Transverse colon (tissue), 4 donors: ENCODE data around the gene TSC22D4. TPM values are rescaled to one million over a fixed set of nuclear protein-coding genes. Genes with fewer than 3 reads are reported as not detected.
"Not testable (repeated sequence)": the region's sequence is repeated elsewhere in the genome, so short reads cannot be mapped to it uniquely, and the experiment has no call there.

ENCODE experiments used
- DNase-seq: peaks from one replicate; pipeline ENCODE4 v3.0.0-alpha.2; 2019
- H3K27ac ChIP-seq, 4 donors: fragments of 200-600 bp; sonication (generic); 2 replicates each; pipeline ENCODE4 v1.5.1; 2016 to 2018; ENCODE audit warnings: inconsistent platforms in 4 of 4
- H3K27me3 ChIP-seq: fragments of 200-600 bp; sonication (generic); 2 replicates; pipeline ENCODE4 v1.5.1; 2017; ENCODE audit warnings: inconsistent platforms
- H3K36me3 ChIP-seq, 4 donors: fragments of 200-600 bp; sonication (generic); 2 replicates each; pipeline ENCODE4 v1.5.1; 2017 to 2019; ENCODE audit warnings: inconsistent platforms in 4 of 4
- H3K4me1 ChIP-seq, 4 donors: fragments of 200-600 bp; sonication (generic); 2 replicates each; pipeline ENCODE4 v1.5.1; 2017 to 2020; ENCODE audit warnings: inconsistent platforms in 4 of 4
- H3K4me3 ChIP-seq, 4 donors: fragments of 200-600 bp; sonication (generic); 1 replicate in 1 of 4; 2 replicates in 3 of 4; pipeline versions ENCODE4 v1.5.1 to v1.6.1; 2017 to 2019; ENCODE audit warnings: inconsistent platforms in 4 of 4
- H3K9me3 ChIP-seq, 2 donors: fragments of 200-600 bp; sonication (generic); 2 replicates each; pipeline ENCODE4 v1.5.1; 2017 to 2019; ENCODE audit warnings: inconsistent platforms in 2 of 2
- CTCF ChIP-seq, 5 experiments: fragments of 200-600 bp in 3 of 5; fragments of 450-650 bp in 2 of 5; sonication (generic) in 3 of 5; IDR thresholded peaks; 1 replicate in 2 of 5; 2 replicates in 3 of 5; pipeline ENCODE4 v1.5.1; 2016 to 2017; ENCODE audit warnings: antibody characterized with exemption in 5 of 5, inconsistent platforms in 3 of 5, mild to moderate bottlenecking in 2 of 5, moderate library complexity in 1 of 5
- EP300 ChIP-seq: sonication (generic); formaldehyde crosslinking; IDR thresholded peaks from one replicate; pipeline ENCODE4 v1.6.1; 2017; ENCODE audit warnings: antibody characterized with exemption, low read depth
- POLR2A ChIP-seq: fragments of 450-650 bp; IDR thresholded peaks from one replicate; pipeline ENCODE4 v1.6.1; 2016; ENCODE audit warnings: antibody characterized with exemption, mild to moderate bottlenecking, moderate library complexity
- POLR2AphosphoS5 ChIP-seq, 3 donors: sonication (generic); formaldehyde crosslinking; IDR thresholded peaks; one replicate each; pipeline ENCODE4 v1.6.1; 2016; ENCODE audit warnings: antibody characterized with exemption in 3 of 3
- WGBS, 2 donors: methylation state at CpG; one replicate each; pipeline ENCODE4 v1.1.5; 2018; ENCODE audit warnings: low coverage in 1 of 2; 5-methylcytosine and 5-hydroxymethylcytosine counted together
- in situ Hi-C, 4 donors: fragments of 200-750 bp; cut with MboI; loops; one replicate each; pipeline versions ENCODE4 v1.15.0 to v1.15.1; 2017; ENCODE audit warnings: low sequenced_read_pairs in 3 of 4, low pct_ligation_motif_present in 1 of 4, low pct_unique_long_range_greater_than_20kb in 1 of 4
- intact Hi-C: fragments of 100-400 bp; cut with DNase I; formaldehyde crosslinking; loops from one replicate; pipeline ENCODE4 v1.15.1; 2023; ENCODE audit warnings: low total_unique reads
- total RNA-seq, 4 donors: library from RNA; depleted of rRNA; stranded (reverse); fragments of >200 nt; gene quantifications; one replicate each; pipeline ENCODE4 v1.1.0, GENCODE V29; 2016

Gene TSC22D4
- total RNA-seq, 4 donors from 2014 or later, result 41.6 to 101 (median 67.6) TPM

- Histone ChIP-seq H3K9me3 (no peaks in the 10 kb centered on the region), H3K27ac (no peak overlapping the region), H3K27me3 (no peaks in the 10 kb centered on the region), H3K4me1 (peaks cover 0 to 6% (median 0%) of the 10 kb centered on the region in 4 donors), H3K36me3 (no peaks in the 10 kb centered on the region), H3K4me3 (no peak overlapping the region)
- intact Hi-C loops, result no loop called here
- DNase-seq, result no peak
- TF ChIP-seq POLR2A (no peak), EP300 (no peak), POLR2AphosphoS5 (IDR thresholded peaks at IDR 0.05) (no peak), CTCF (IDR thresholded peaks at IDR 0.05) (no peak)
- in situ Hi-C loops, result loop anchor here in 3 of 4 donors (25.0 kb wide), 2 partner anchors 232 to 257 kb away; partner anchors contain the start of genes GIGYF1 (in 2 of the 3), EPO (in 1 of the 3) and POP7 (in 1 of the 3)
- WGBS, 2 donors, result 64 to 83% methylated on average over 3 of the region's 3 CpGs
These were observed 23.8 kb downstream of the TSC22D4 start for GRCh38 chr7:100455206-100455605.

GRCh38 chr7:100453854-100454253 lies 25.2 kb downstream of the TSC22D4 start:
- DNase-seq, H3K36me3 ChIP-seq, intact Hi-C loops, H3K27me3 ChIP-seq, H3K9me3 ChIP-seq, H3K27ac ChIP-seq, H3K4me3 ChIP-seq: not testable (repeated sequence)
- peaks cover 0 to 11% (median 4%) of the 10 kb centered on the region in 4 donors for H3K4me1 ChIP-seq
- WGBS, 2 donors, result 87 to 92% methylated on average over 3 to 8 of the region's 8 CpGs
- in situ Hi-C loops, result loop anchor here in 3 of 4 donors (25.0 kb wide), 2 partner anchors 233 to 258 kb away; partner anchors contain the start of genes GIGYF1 (in 2 of the 3), EPO (in 1 of the 3) and POP7 (in 1 of the 3)

- Histone ChIP-seq H3K27me3 (no peaks in the 10 kb centered on the region), H3K4me1 (peaks cover 0 to 11% (median 4%) of the 10 kb centered on the region in 4 donors), H3K36me3 (no peaks in the 10 kb centered on the region), H3K9me3 (no peaks in the 10 kb centered on the region), H3K4me3 (no peak overlapping the region), H3K27ac (no peak overlapping the region)
- intact Hi-C loops (no loop called here), in situ Hi-C loops (loop anchor here in 3 of 4 donors (25.0 kb wide), 2 partner anchors 235 to 260 kb away; partner anchors contain the start of genes GIGYF1 (in 2 of the 3), EPO (in 1 of the 3) and POP7 (in 1 of the 3))
- 94% methylated on average over 3 of the region's 3 CpGs for WGBS, 2 donors
- no peak for TF ChIP-seq POLR2AphosphoS5 (IDR thresholded peaks at IDR 0.05)
- TF ChIP-seq CTCF (IDR thresholded peaks at IDR 0.05), result no peak
- TF ChIP-seq POLR2A, result no peak
- TF ChIP-seq EP300, result no peak
- DNase-seq, result no peak
These were observed 26.5 kb downstream of the TSC22D4 start for GRCh38 chr7:100452513-100452912.

GRCh38 chr7:100449190-100449795 lies 29.7 kb downstream of the TSC22D4 start:
- H3K4me1 ChIP-seq, result peaks cover 0 to 19% (median 7%) of the 10 kb centered on the region in 4 donors
- no peak overlapping the region for H3K4me3 ChIP-seq
- intact Hi-C loops (no loop called here), in situ Hi-C loops (no loop called here)
- no peaks in the 10 kb centered on the region for H3K36me3 ChIP-seq
- TF ChIP-seq EP300 (no peak), POLR2AphosphoS5 (IDR thresholded peaks at IDR 0.05) (no peak), POLR2A (no peak), CTCF (IDR thresholded peaks at IDR 0.05) (no peak)
- no peak for DNase-seq
- H3K9me3 ChIP-seq, result no peaks in the 10 kb centered on the region
- peak overlapping the region in 3 of 4 donors; percentile 70 to 92 (median 88) for H3K27ac ChIP-seq
- H3K27me3 ChIP-seq, result no peaks in the 10 kb centered on the region
- 80 to 87% methylated on average over 1 to 13 of the region's 13 CpGs for WGBS, 2 donors

GRCh38 chr7:100447363-100447762 lies 31.7 kb downstream of the TSC22D4 start:
- H3K9me3 ChIP-seq, DNase-seq, in situ Hi-C loops, H3K4me3 ChIP-seq, H3K36me3 ChIP-seq, H3K27me3 ChIP-seq, H3K27ac ChIP-seq, intact Hi-C loops: not testable (repeated sequence)
- H3K4me1 ChIP-seq, result peaks cover 0 to 22% (median 7%) of the 10 kb centered on the region in 4 donors
- WGBS, 2 donors, result 90 to 100% methylated on average over 2 to 8 of the region's 8 CpGs
